HepG2 (cell line): ENCODE results near the gene RPS14. TPM values are rescaled to one million over a fixed set of nuclear protein-coding genes. Genes with fewer than 3 reads are reported as not detected.

Experiments used
- ATAC-seq: fragments of 200-7000 bp; cut with Tn5 transposase; 3 replicates; pipeline ENCODE4 v1.9.1; 2020; ENCODE audit warnings: mild to moderate bottlenecking, moderate library complexity
- BruUV-seq: library from RNA; stranded (reverse); fragments of 400-500 nt; replicated peaks from 2 replicates; lab custom pipeline; 2021; lab: Mats Ljungman, UMichigan
- CTCF ChIA-PET: fragments of 300-600 bp; formaldehyde crosslinking; extraction: SDS; loops from one replicate; lab custom pipeline; 2021; ENCODE audit warnings: low total read pairs, inconsistent platforms, low intra/inter-chr PET ratio; lab: Yijun Ruan, JAX
- POLR2A ChIA-PET: fragments of 350-600 bp; sonication (Branson Sonifier 250); formaldehyde crosslinking; loops from one replicate; lab custom pipeline; 2020; ENCODE audit warnings: antibody characterized with exemption, inconsistent platforms; lab: Yijun Ruan, JAX
- DNase-seq: peaks from one replicate; pipeline ENCODE4 v3.0.0-alpha.2; 2015; ENCODE audit warnings: low spot score
- FAIRE-seq: peaks from 3 replicates; lab custom pipeline; 2011; peaks lifted over from hg19 to GRCh38; lab: Jason Lieb, UNC
- H2AFZ ChIP-seq: one replicate; pipeline ENCODE4 v1.6.1; 2011; ENCODE audit warnings: low read length, inconsistent platforms
- H3K27ac ChIP-seq: fragments of 300-600 bp; 3 replicates; pipeline ENCODE4 v1.8.0; 2011; ENCODE audit warnings: mixed run types, mild to moderate bottlenecking, mixed read lengths, low read length, inconsistent platforms; ENCODE audit not compliant: insufficient read depth; ENCODE audit errors: extremely low read length
- H3K27me3 ChIP-seq, 2 experiments: fragments of 200-600 bp in 1 of 2; 2 replicates in 1 of 2; 3 replicates in 1 of 2; pipeline versions ENCODE4 v1.6.0 to v1.8.0; 2011; ENCODE audit warnings: low read length in 2 of 2, mild to moderate bottlenecking in 2 of 2, moderate library complexity in 2 of 2, inconsistent platforms in 1 of 2; ENCODE audit not compliant: insufficient read depth in 2 of 2, control insufficient read depth in 1 of 2
- H3K36me3 ChIP-seq, 2 experiments: fragments of 200-600 bp in 1 of 2; replicated peaks in 1 of 2; 2 replicates in 1 of 2; 3 replicates in 1 of 2; pipeline versions ENCODE4 v1.5.1 to v1.8.0; 2011; ENCODE audit warnings: low read length in 2 of 2, inconsistent platforms in 1 of 2; ENCODE audit not compliant: insufficient read depth in 2 of 2, control insufficient read depth in 1 of 2
- H3K4me1 ChIP-seq: 2 replicates; pipeline ENCODE4 v1.5.1; 2012; ENCODE audit warnings: low read length, inconsistent platforms; ENCODE audit not compliant: insufficient read depth
- H3K4me2 ChIP-seq: 2 replicates; pipeline ENCODE4 v1.6.0; 2011; ENCODE audit warnings: low read depth, low read length, inconsistent platforms
- H3K4me3 ChIP-seq, 3 experiments: fragments of 200-600 bp in 1 of 3; sonication (generic), shearing (Covaris generic) in 1 of 3; replicated peaks in 1 of 3; 2 replicates each; pipeline ENCODE4 v1.5.1; 2011 to 2016; ENCODE audit warnings: low read length in 3 of 3, inconsistent platforms in 2 of 3, low read depth in 2 of 3, mild to moderate bottlenecking in 2 of 3, control low read depth in 1 of 3, mixed read lengths in 1 of 3; ENCODE audit not compliant: insufficient read depth in 1 of 3
- H3K79me2 ChIP-seq: one replicate; pipeline ENCODE4 v1.6.1; 2011; ENCODE audit warnings: low read length, inconsistent platforms; ENCODE audit not compliant: insufficient read depth
- H3K9ac ChIP-seq: 2 replicates; pipeline ENCODE4 v1.6.0; 2011; ENCODE audit warnings: mild to moderate bottlenecking, low read depth, low read length, inconsistent platforms; ENCODE audit not compliant: insufficient read depth
- H3K9me3 ChIP-seq: 2 replicates; pipeline ENCODE4 v1.5.1; 2012; ENCODE audit warnings: mild to moderate bottlenecking, low read length
- H4K20me1 ChIP-seq: 2 replicates; pipeline ENCODE4 v1.6.0; 2011; ENCODE audit warnings: inconsistent platforms, mild to moderate bottlenecking, low read length, moderate library complexity; ENCODE audit not compliant: insufficient read depth
- AGO2 ChIP-seq: fragments of 200-400 bp; formaldehyde crosslinking; optimal IDR thresholded peaks from 2 replicates; pipeline ENCODE3; 2017; ENCODE audit warnings: mild to moderate bottlenecking, low read depth, low read length, moderate library complexity
- AHR ChIP-seq: IDR thresholded peaks from 2 replicates; pipeline ENCODE4 v1.6.1; 2018; ENCODE audit warnings: missing genetic modification reagents, missing compliant biosample characterization
- FOXA3 ChIP-seq: IDR thresholded peaks from 2 replicates; pipeline ENCODE4 v1.6.1; 2016; ENCODE audit warnings: missing genetic modification reagents, missing compliant biosample characterization
- STAG1 ChIP-seq: sonication (generic); formaldehyde crosslinking; IDR thresholded peaks from 2 replicates; pipeline ENCODE4 v1.4.0; 2020; ENCODE audit warnings: missing genetic modification reagents
- TOE1 ChIP-seq: sonication (generic); formaldehyde crosslinking; IDR thresholded peaks from 2 replicates; pipeline ENCODE4 v1.4.0; 2020; ENCODE audit warnings: mild to moderate bottlenecking, missing genetic modification reagents
- ZFP82 ChIP-seq: sonication (generic); formaldehyde crosslinking; IDR thresholded peaks from 2 replicates; pipeline ENCODE4 v1.5.1; 2020; ENCODE audit warnings: mild to moderate bottlenecking, missing genetic modification reagents, borderline replicate concordance
- ZNF256 ChIP-seq: sonication (generic); formaldehyde crosslinking; conservative IDR thresholded peaks from 2 replicates; pipeline ENCODE4 v1.4.0; 2020; ENCODE audit warnings: missing genetic modification reagents
- ZNF383 ChIP-seq: sonication (generic); formaldehyde crosslinking; IDR thresholded peaks from 2 replicates; pipeline ENCODE4 v1.4.0; 2020; ENCODE audit warnings: missing genetic modification reagents, mild to moderate bottlenecking, borderline replicate concordance
- ZNF629 ChIP-seq: sonication (generic); formaldehyde crosslinking; conservative IDR thresholded peaks from 2 replicates; pipeline ENCODE4 v1.5.0; 2020; ENCODE audit warnings: missing genetic modification reagents
- ZNF816 ChIP-seq: sonication (generic); formaldehyde crosslinking; IDR thresholded peaks from 2 replicates; pipeline ENCODE4 v1.8.0; 2022; ENCODE audit warnings: missing genetic modification reagents, mild to moderate bottlenecking, borderline replicate concordance
- WGBS: methylation state at CpG from one replicate; pipeline ENCODE4 v1.1.6; 2017; ENCODE audit warnings: low lambda C conversion rate; 5-methylcytosine and 5-hydroxymethylcytosine counted together
- in situ Hi-C: cut with HindIII; loops from 2 replicates; pipeline ENCODE4 v1.10.0; 2017; ENCODE audit warnings: low pct_unique_long_range_greater_than_20kb; ENCODE audit not compliant: extremely low pct_ligation_motif_present
- intact Hi-C: fragments of 100-400 bp; cut with micrococcal nuclease; formaldehyde crosslinking; loops from one replicate; pipeline ENCODE4 v1.10.0; 2022; ENCODE audit not compliant: unreplicated experiment
- polyA plus RNA-seq, 8 experiments: library from polyadenylated mRNA; depleted of rRNA in 3 of 8; stranded (reverse) in 7 of 8; unstranded in 1 of 8; fragments of >200 nt; fragmentation: Illumina TruSeq in 4 of 8; extraction: Trizol in 4 of 8; gene quantifications; 2 replicates each; pipeline versions ENCODE4 v1.2.1 to v1.2.3, GENCODE V29; 2011 to 2016; ENCODE audit warnings: low read depth in 4 of 8, missing spikeins in 1 of 8, mixed read lengths in 1 of 8; ENCODE audit not compliant: insufficient read depth in 1 of 8
- total RNA-seq, 5 experiments: library from RNA; depleted of rRNA; stranded (reverse); fragments of >200 nt; fragmentation: Illumina TruSeq; extraction: Trizol; gene quantifications; 2 replicates each; pipeline ENCODE4 v1.2.3, GENCODE V29; 2016; ENCODE audit warnings: low read depth in 1 of 5

RPS14 gene
- total and polyA plus RNA-seq, 2 of the 13 experiments (the other 11 are each of a cell fraction or from before 2014, with no cell fraction given): 2,116 to 3,295 TPM

GRCh38 chr5:150397146-150397781, 52.3 kb downstream of the RPS14 start:
- Histone ChIP-seq H3K79me2 (no peaks in the 10 kb centered on the region), H3K4me2 (no peak overlapping the region), H3K4me3 (no peak overlapping the region), H3K27ac (no peak overlapping the region), H3K36me3 (peaks cover 33 to 78% of the 10 kb centered on the region in 2 experiments), H3K27me3 (no peaks in the 10 kb centered on the region), H2AFZ (no peak overlapping the region), H4K20me1 (no peaks in the 10 kb centered on the region), H3K9me3 (no peaks in the 10 kb centered on the region), H3K4me1 (no peaks in the 10 kb centered on the region)
- CTCF ChIA-PET: interaction anchor here (3.5 kb wide), 1 partner anchor 39 kb away, joined by 27 read pairs; no protein-coding TSS in a partner anchor
- in situ Hi-C loops: loop anchor here (5.0 kb wide), 1 partner anchor 40 kb away; no protein-coding TSS in a partner anchor
- TF ChIP-seq AHR (CRISPR knock-in tag) (no peak), ZNF256 (no peak), ZNF629 (CRISPR knock-in tag) (peak; percentile 46), ZFP82 (CRISPR knock-in tag) (no peak), FOXA3 (CRISPR knock-in tag) (no peak), ZNF383 (CRISPR knock-in tag) (no peak), STAG1 (CRISPR knock-in tag) (peak; percentile 19), ZNF816 (CRISPR knock-in tag) (no peak)
- TF ChIP-seq, all 625 proteins: peak for 2
- ATAC-seq (no peak), FAIRE-seq (no peak), DNase-seq (no peak)
- H3K9ac ChIP-seq: no peak overlapping the region
- WGBS: over 99% methylated on average over 14 of the region's 14 CpGs
- BruUV-seq: no TSS peak
- POLR2A ChIA-PET: interaction anchor here (2.4 to 3.7 kb wide), 2 partner anchors 14 to 16 kb away, joined by 9 to 11 read pairs; partner anchors contain the start of gene CD74
- intact Hi-C loops: no loop called here

GRCh38 chr5:150396267-150396666, 53.3 kb downstream of the RPS14 start:
- no peak overlapping the region for H3K4me3 ChIP-seq
- DNase-seq (no peak), ATAC-seq (no peak), FAIRE-seq (no peak)
- H3K36me3 ChIP-seq: peaks cover 38 to 88% of the 10 kb centered on the region in 2 experiments
- no peak overlapping the region for H3K4me2 ChIP-seq
- no peaks in the 10 kb centered on the region for H4K20me1 ChIP-seq
- no peaks in the 10 kb centered on the region for H3K9me3 ChIP-seq
- no peak overlapping the region for H3K27ac ChIP-seq
- no peaks in the 10 kb centered on the region for H3K27me3 ChIP-seq
- no peak for TF ChIP-seq TOE1 (CRISPR knock-in tag)
- peak; percentile 21 for TF ChIP-seq AGO2
- ChIA-PET CTCF (interaction anchor here (1.9 kb wide), 1 partner anchor 40 kb away, joined by 8 read pairs; no protein-coding TSS in a partner anchor), POLR2A (no interaction called here)
- WGBS: 96% methylated on average over 7 of the region's 7 CpGs
- BruUV-seq: no TSS peak
- H3K4me1 ChIP-seq: no peaks in the 10 kb centered on the region
- H3K9ac ChIP-seq: no peak overlapping the region
- in situ Hi-C loops (loop anchor here (5.0 kb wide), 1 partner anchor 41 kb away; no protein-coding TSS in a partner anchor), intact Hi-C loops (no loop called here)
- no peak overlapping the region for H2AFZ ChIP-seq
- H3K79me2 ChIP-seq: no peaks in the 10 kb centered on the region
